ENCODE results near the gene USP25. TPM values are rescaled to one million over a fixed set of nuclear protein-coding genes. Genes with fewer than 3 reads are reported as not detected.

USP25 gene
- total RNA-seq, 4 donors from 2014 or later, result 33.5 to 85.8 (median 53.2) TPM

GRCh38 chr21:15688016-15688415 lies 41.8 kb upstream of the USP25 start:
- no peak for TF ChIP-seq POLR2A (IDR thresholded peaks at IDR 0.05)
- TF ChIP-seq, protein P1, sequence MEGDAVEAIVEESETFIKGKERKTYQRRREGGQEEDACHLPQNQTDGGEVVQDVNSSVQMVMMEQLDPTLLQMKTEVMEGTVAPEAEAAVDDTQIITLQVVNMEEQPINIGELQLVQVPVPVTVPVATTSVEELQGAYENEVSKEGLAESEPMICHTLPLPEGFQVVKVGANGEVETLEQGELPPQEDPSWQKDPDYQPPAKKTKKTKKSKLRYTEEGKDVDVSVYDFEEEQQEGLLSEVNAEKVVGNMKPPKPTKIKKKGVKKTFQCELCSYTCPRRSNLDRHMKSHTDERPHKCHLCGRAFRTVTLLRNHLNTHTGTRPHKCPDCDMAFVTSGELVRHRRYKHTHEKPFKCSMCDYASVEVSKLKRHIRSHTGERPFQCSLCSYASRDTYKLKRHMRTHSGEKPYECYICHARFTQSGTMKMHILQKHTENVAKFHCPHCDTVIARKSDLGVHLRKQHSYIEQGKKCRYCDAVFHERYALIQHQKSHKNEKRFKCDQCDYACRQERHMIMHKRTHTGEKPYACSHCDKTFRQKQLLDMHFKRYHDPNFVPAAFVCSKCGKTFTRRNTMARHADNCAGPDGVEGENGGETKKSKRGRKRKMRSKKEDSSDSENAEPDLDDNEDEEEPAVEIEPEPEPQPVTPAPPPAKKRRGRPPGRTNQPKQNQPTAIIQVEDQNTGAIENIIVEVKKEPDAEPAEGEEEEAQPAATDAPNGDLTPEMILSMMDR (IDR thresholded peaks at IDR 0.05), result no peak
- no peak for DNase-seq
- H3K4me1 ChIP-seq, result no peaks in the 10 kb centered on the region
- H3K9me3 ChIP-seq, result no peaks in the 10 kb centered on the region
- H3K27ac ChIP-seq, result no peak overlapping the region
- no peak overlapping the region for H3K4me3 ChIP-seq
- no peaks in the 10 kb centered on the region for H3K36me3 ChIP-seq
- no peaks in the 10 kb centered on the region for H3K27me3 ChIP-seq

DNA sequence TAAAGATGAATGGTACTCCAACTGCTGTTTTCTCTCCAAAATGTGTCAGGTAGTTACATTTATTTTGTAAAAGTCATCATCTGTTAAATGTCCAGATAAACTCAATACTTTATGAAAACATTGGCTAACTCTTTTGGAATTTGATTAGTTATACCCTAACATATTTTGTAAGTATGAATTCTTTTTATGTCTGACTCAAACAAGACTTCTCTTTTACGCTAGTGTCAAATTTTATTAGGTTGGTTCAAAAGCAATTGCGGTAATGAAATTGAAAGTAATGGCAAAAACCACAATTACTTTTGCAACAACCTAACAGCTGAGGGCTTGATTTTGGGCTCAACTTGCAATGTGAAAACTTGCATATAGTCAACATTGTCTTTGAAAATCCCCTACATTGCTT lies 41.0 kb upstream of the USP25 start:
- TF ChIP-seq POLR2A (IDR thresholded peaks at IDR 0.05), result no peak
- TF ChIP-seq, protein P1 (IDR thresholded peaks at IDR 0.05), result no peak
- H3K4me1 ChIP-seq, result no peaks in the 10 kb centered on the region
- no peaks in the 10 kb centered on the region for H3K36me3 ChIP-seq
- no peak overlapping the region for H3K27ac ChIP-seq
- no peaks in the 10 kb centered on the region for H3K9me3 ChIP-seq
- no peak overlapping the region for H3K4me3 ChIP-seq
- no peak for DNase-seq
- no peaks in the 10 kb centered on the region for H3K27me3 ChIP-seq

DNA sequence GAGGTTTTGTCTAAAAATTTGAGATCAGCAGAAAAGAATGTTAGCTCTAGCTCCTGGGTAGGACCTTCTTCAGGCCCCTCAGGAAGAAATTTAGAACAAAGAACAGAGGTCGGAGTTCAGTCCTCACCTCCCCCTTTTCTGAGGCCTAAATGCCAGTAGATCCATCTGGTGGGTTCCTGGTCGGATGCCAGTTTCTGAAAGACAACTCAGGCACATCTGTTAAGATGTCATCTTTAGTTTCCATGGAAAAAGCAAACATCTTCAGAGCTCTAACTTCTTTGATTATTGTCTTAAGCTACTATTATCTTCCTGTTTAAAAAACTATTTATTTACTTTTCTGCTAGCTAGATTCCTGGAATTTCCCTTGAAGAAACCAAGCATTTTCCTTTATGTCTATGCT lies 37.1 kb upstream of the USP25 start:
- TF ChIP-seq POLR2A (IDR thresholded peaks at IDR 0.05), result no peak
- TF ChIP-seq, protein P1 (IDR thresholded peaks at IDR 0.05), result no peak
- no peak overlapping the region for H3K27ac ChIP-seq
- H3K4me1 ChIP-seq, result no peaks in the 10 kb centered on the region
- no peak for DNase-seq
- H3K36me3 ChIP-seq, result no peaks in the 10 kb centered on the region
- H3K4me3 ChIP-seq, result no peak overlapping the region
- H3K9me3 ChIP-seq, result no peaks in the 10 kb centered on the region
- no peaks in the 10 kb centered on the region for H3K27me3 ChIP-seq

DNA sequence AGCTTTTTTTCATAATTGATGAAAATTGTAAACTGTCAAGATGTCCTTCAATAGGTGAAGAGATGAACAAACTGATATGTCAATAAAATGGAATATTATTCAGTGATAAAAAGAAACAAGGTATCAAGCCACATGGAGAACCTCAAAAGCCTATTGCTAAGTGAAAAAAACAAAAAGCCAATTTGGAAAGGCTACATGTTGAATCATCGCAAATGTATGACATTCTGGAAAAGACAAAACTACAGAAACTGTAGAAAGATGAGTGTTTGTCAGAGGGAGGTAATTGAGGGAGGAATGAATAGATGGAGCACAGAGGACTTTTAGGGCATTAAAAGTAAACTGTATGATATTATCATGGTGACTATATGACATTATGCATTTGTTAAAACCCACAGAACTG lies 34.5 kb upstream of the USP25 start:
- Histone ChIP-seq H3K4me1 (no peaks in the 10 kb centered on the region), H3K4me3 (no peak overlapping the region), H3K27me3 (no peaks in the 10 kb centered on the region), H3K9me3 (no peaks in the 10 kb centered on the region), H3K27ac (no peak overlapping the region), H3K36me3 (no peaks in the 10 kb centered on the region)
- no peak for DNase-seq
- no peak for TF ChIP-seq POLR2A (IDR thresholded peaks at IDR 0.05)
- TF ChIP-seq, protein P1 (IDR thresholded peaks at IDR 0.05), result no peak

- TF ChIP-seq, protein P1 (IDR thresholded peaks at IDR 0.05), result no peak
- no peak for TF ChIP-seq POLR2A (IDR thresholded peaks at IDR 0.05)
- H3K27ac ChIP-seq, result no peak overlapping the region
- DNase-seq, result no peak
Measured at GRCh38 chr21:15701830-15702229, 28.0 kb upstream of the USP25 start.

GRCh38 chr21:15703932-15704331 lies 25.9 kb upstream of the USP25 start:
- Histone ChIP-seq H3K27me3 (no peaks in the 10 kb centered on the region), H3K4me1 (no peaks in the 10 kb centered on the region), H3K4me3 (no peak overlapping the region), H3K36me3 (no peaks in the 10 kb centered on the region), H3K27ac (no peak overlapping the region), H3K9me3 (no peaks in the 10 kb centered on the region)
- TF ChIP-seq POLR2A (IDR thresholded peaks at IDR 0.05), result no peak
- TF ChIP-seq, protein P1 (IDR thresholded peaks at IDR 0.05), result no peak
- no peak for DNase-seq

More at GRCh38 chr21:15701830-15702229, 28.0 kb upstream of the USP25 start:
- H3K36me3 ChIP-seq, result no peaks in the 10 kb centered on the region
- no peak overlapping the region for H3K4me3 ChIP-seq
- no peaks in the 10 kb centered on the region for H3K27me3 ChIP-seq
- H3K4me1 ChIP-seq, result no peaks in the 10 kb centered on the region
- no peaks in the 10 kb centered on the region for H3K9me3 ChIP-seq
